ENCODE measurements around the gene CST11.
"Not testable (repeated sequence)": the region's sequence is repeated elsewhere in the genome, so short reads cannot be mapped to it uniquely, and the experiment has no call there.

The CST11 gene

DNA sequence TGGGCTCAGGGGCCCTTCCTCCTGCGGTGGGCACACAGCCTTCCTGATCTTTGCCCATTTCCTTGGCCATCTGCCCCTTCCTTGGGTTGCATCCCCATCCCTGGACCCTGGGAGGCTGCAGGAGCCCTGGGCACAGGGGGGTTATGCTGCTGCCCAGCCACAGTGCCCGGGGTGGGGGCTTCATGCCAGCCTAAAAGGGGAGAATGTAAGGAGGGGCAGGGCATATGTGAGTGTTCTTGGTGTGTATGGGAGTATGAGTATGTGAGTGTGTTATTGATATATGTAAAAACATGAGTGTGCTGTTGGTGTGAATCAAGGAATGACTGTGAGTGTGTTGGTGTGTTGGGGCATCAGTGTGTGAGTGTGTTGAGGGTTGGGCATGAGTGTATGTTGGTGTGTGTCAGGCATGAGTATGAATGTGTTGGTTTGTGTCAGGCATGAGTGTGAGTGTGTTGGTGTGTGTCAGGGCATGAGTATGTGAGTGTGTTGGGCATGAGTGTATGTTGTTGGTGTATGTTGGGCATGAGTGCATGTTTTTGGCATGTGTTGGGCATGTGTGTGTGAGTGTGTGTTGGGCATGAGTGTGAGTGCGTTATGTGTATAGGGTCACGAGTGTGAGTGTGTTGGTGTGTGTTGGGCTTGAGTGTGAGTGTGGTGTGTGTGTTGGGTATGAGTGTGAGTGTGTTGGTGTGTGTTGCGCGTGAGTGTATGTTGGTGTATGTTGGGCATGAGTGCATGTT, 23.5 kb upstream of the CST11 start:
- H3K4me2 ChIP-seq (ENCODE audit: low read depth, low read length, poor library complexity, severe bottlenecking): no peak overlapping the region
- H3K9me3 ChIP-seq (ENCODE audit: insufficient read depth, low read depth, low read length): no peaks in the 10 kb centered on the region; the same call in 1 of the 2 replicates
- no peaks in the 10 kb centered on the region for H3K9me2 ChIP-seq (replicated peaks; ENCODE audit: low read depth, low read length)
- H4K20me1 ChIP-seq (ENCODE audit: insufficient read depth, low read length, poor library complexity, severe bottlenecking): no peaks in the 10 kb centered on the region
- H3K9ac ChIP-seq (ENCODE audit: low read depth, low read length, poor library complexity, severe bottlenecking): no peak overlapping the region
- no peaks in the 10 kb centered on the region for H3K4me1 ChIP-seq (ENCODE audit: insufficient read depth, low read length, poor library complexity, severe bottlenecking)
- no peak for TF ChIP-seq EZH2phosphoT487 (IDR thresholded peaks at IDR 0.05; ENCODE audit: borderline replicate concordance)
- TF ChIP-seq, protein P1, sequence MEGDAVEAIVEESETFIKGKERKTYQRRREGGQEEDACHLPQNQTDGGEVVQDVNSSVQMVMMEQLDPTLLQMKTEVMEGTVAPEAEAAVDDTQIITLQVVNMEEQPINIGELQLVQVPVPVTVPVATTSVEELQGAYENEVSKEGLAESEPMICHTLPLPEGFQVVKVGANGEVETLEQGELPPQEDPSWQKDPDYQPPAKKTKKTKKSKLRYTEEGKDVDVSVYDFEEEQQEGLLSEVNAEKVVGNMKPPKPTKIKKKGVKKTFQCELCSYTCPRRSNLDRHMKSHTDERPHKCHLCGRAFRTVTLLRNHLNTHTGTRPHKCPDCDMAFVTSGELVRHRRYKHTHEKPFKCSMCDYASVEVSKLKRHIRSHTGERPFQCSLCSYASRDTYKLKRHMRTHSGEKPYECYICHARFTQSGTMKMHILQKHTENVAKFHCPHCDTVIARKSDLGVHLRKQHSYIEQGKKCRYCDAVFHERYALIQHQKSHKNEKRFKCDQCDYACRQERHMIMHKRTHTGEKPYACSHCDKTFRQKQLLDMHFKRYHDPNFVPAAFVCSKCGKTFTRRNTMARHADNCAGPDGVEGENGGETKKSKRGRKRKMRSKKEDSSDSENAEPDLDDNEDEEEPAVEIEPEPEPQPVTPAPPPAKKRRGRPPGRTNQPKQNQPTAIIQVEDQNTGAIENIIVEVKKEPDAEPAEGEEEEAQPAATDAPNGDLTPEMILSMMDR (conservative IDR thresholded peaks at IDR 0.05; ENCODE audit: low read length): no peak
- no peak overlapping the region for H2AFZ ChIP-seq (ENCODE audit: low read length)
- no peaks in the 10 kb centered on the region for H3K79me2 ChIP-seq (ENCODE audit: insufficient read depth, low read length)
- no peak overlapping the region for H3K4me3 ChIP-seq (ENCODE audit: low read length, poor library complexity, severe bottlenecking)
- no peaks in the 10 kb centered on the region for H3K27me3 ChIP-seq (ENCODE audit: insufficient read depth, low read length, poor library complexity, severe bottlenecking)
- no peaks in the 10 kb centered on the region for H3K36me3 ChIP-seq (ENCODE audit: insufficient read depth, low read length)
- no peaks in the 10 kb centered on the region for H3F3A ChIP-seq (ENCODE audit: low read depth)

DNA sequence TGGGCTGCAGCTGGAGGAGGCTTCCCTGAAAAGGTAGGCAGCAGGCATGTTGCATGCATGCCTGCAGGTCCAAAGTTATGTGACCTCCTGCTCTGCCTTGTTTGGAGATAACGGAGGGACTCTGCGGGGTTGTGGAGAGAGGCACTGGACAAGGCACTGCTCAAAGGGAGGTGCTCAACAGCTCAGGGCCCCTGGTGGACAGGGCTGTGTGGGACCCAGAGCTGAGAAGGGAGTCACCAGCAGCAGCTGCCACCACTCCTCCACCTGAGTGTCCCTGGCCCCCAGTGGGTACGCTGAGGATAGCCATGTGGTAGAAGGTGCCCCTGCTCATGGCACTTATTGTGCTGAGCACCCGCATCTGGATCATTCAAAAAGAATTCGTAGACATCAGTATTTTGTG, 22.7 kb upstream of the CST11 start:
- Histone ChIP-seq H2AFZ (ENCODE audit: low read length) (no peak overlapping the region), H3K4me2 (ENCODE audit: low read depth, low read length, poor library complexity, severe bottlenecking) (no peak overlapping the region), H3K36me3 (ENCODE audit: insufficient read depth, low read length) (no peaks in the 10 kb centered on the region), H3K4me3 (ENCODE audit: low read length, poor library complexity, severe bottlenecking) (no peak overlapping the region), H4K20me1 (ENCODE audit: insufficient read depth, low read length, poor library complexity, severe bottlenecking) (no peaks in the 10 kb centered on the region), H3K9me3 (ENCODE audit: insufficient read depth, low read depth, low read length) (no peaks in the 10 kb centered on the region; the same call in 1 of the 2 replicates), H3K9ac (ENCODE audit: low read depth, low read length, poor library complexity, severe bottlenecking) (no peak overlapping the region), H3K4me1 (ENCODE audit: insufficient read depth, low read length, poor library complexity, severe bottlenecking) (no peaks in the 10 kb centered on the region), H3K79me2 (ENCODE audit: insufficient read depth, low read length) (no peaks in the 10 kb centered on the region), H3F3A (ENCODE audit: low read depth) (no peaks in the 10 kb centered on the region), H3K27me3 (ENCODE audit: insufficient read depth, low read length, poor library complexity, severe bottlenecking) (no peaks in the 10 kb centered on the region), H3K9me2 (replicated peaks; ENCODE audit: low read depth, low read length) (no peaks in the 10 kb centered on the region)
- TF ChIP-seq, protein P1 (conservative IDR thresholded peaks at IDR 0.05; ENCODE audit: low read length): no peak
- TF ChIP-seq EZH2phosphoT487 (IDR thresholded peaks at IDR 0.05; ENCODE audit: borderline replicate concordance): no peak

DNA sequence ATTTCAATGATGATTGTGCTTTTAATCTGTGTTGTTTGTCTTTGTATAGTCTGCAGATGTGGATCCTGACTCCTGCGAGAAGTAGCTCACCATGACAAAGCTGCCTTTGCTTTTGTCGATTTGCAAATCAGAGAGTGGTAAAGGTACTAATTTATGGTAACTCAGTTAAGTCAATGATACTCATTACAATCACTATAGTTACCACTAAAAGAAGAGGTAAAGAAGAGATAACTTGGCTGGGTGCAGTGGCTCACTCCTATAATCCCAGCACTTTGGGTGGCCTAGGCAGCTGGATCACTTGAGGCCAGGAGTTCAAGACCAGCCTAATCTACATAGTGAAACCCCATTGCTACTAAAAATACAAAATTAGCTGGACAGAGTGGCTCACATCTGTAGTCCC, 20.6 kb upstream of the CST11 start:
- H4K20me1 ChIP-seq (ENCODE audit: insufficient read depth, low read length, poor library complexity, severe bottlenecking); H3K4me3 ChIP-seq (ENCODE audit: low read length, poor library complexity, severe bottlenecking); H3K9me2 ChIP-seq (replicated peaks; ENCODE audit: low read depth, low read length): not testable (repeated sequence)

DNA sequence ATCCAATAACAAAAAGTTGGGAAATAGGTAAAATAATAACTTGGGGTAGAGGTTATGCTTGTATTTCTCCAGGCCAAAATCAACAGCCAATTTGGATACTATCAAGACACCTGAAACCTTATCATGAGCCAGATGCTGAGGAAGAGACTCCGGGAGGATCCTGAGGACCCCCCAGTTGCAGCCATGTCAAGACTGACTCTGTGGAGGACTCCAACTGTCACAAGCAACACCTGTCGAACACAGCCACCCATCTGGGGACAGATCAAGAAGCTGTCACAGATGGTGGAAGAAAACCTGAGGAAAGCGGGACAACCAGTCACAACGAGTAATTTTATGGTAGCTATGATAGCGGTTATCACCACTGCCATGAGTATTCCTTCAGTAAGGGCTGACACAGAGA, 19.6 kb upstream of the CST11 start:
- H3K4me1 ChIP-seq (ENCODE audit: insufficient read depth, low read length, poor library complexity, severe bottlenecking); H3K9me2 ChIP-seq (replicated peaks; ENCODE audit: low read depth, low read length); H4K20me1 ChIP-seq (ENCODE audit: insufficient read depth, low read length, poor library complexity, severe bottlenecking); H3K4me3 ChIP-seq (ENCODE audit: low read length, poor library complexity, severe bottlenecking); H3K79me2 ChIP-seq (ENCODE audit: insufficient read depth, low read length); H3K27me3 ChIP-seq (ENCODE audit: insufficient read depth, low read length, poor library complexity, severe bottlenecking); H3K9ac ChIP-seq (ENCODE audit: low read depth, low read length, poor library complexity, severe bottlenecking); H3K36me3 ChIP-seq (ENCODE audit: insufficient read depth, low read length); H3K9me3 ChIP-seq (ENCODE audit: insufficient read depth, low read depth, low read length); H2AFZ ChIP-seq (ENCODE audit: low read length); H3K4me2 ChIP-seq (ENCODE audit: low read depth, low read length, poor library complexity, severe bottlenecking); H3F3A ChIP-seq (ENCODE audit: low read depth): not testable (repeated sequence)

More for the DNA sequence above, 20.6 kb upstream of the CST11 start:
- H3K27me3 ChIP-seq (ENCODE audit: insufficient read depth, low read length, poor library complexity, severe bottlenecking); H3K79me2 ChIP-seq (ENCODE audit: insufficient read depth, low read length); H3K4me2 ChIP-seq (ENCODE audit: low read depth, low read length, poor library complexity, severe bottlenecking); H3F3A ChIP-seq (ENCODE audit: low read depth); H2AFZ ChIP-seq (ENCODE audit: low read length); H3K9me3 ChIP-seq (ENCODE audit: insufficient read depth, low read depth, low read length); H3K36me3 ChIP-seq (ENCODE audit: insufficient read depth, low read length); H3K9ac ChIP-seq (ENCODE audit: low read depth, low read length, poor library complexity, severe bottlenecking); H3K4me1 ChIP-seq (ENCODE audit: insufficient read depth, low read length, poor library complexity, severe bottlenecking): not testable (repeated sequence)

DNA sequence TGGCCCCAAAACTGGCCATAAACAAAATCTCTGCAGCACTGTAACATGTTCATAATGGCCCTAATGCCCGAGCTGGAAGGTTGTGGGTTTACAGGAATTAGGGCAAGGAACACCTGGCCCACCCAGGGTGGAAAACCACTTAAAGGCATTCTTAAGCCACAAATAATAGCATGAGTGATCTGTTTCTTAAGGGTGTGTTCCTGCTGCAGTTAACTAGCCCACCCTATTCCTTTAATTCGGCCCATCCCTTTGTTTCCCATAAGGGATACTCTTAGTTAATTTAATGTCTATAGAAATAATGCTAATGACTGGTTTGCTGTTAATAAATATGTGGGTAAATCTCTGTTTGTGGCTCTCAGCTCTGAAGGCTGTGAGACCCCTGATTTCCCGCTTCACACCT, 14.3 kb upstream of the CST11 start:
- not testable (repeated sequence) for H3K4me3 ChIP-seq (ENCODE audit: low read length, poor library complexity, severe bottlenecking); H3K9me2 ChIP-seq (replicated peaks; ENCODE audit: low read depth, low read length); H3F3A ChIP-seq (ENCODE audit: low read depth); H3K9me3 ChIP-seq (ENCODE audit: insufficient read depth, low read depth, low read length); H3K4me2 ChIP-seq (ENCODE audit: low read depth, low read length, poor library complexity, severe bottlenecking); H3K27me3 ChIP-seq (ENCODE audit: insufficient read depth, low read length, poor library complexity, severe bottlenecking); H3K4me1 ChIP-seq (ENCODE audit: insufficient read depth, low read length, poor library complexity, severe bottlenecking); H3K36me3 ChIP-seq (ENCODE audit: insufficient read depth, low read length); H2AFZ ChIP-seq (ENCODE audit: low read length); H3K9ac ChIP-seq (ENCODE audit: low read depth, low read length, poor library complexity, severe bottlenecking); H3K79me2 ChIP-seq (ENCODE audit: insufficient read depth, low read length); H4K20me1 ChIP-seq (ENCODE audit: insufficient read depth, low read length, poor library complexity, severe bottlenecking)
